ENCODE results near the gene PRKAG2.

PRKAG2 gene

DNA sequence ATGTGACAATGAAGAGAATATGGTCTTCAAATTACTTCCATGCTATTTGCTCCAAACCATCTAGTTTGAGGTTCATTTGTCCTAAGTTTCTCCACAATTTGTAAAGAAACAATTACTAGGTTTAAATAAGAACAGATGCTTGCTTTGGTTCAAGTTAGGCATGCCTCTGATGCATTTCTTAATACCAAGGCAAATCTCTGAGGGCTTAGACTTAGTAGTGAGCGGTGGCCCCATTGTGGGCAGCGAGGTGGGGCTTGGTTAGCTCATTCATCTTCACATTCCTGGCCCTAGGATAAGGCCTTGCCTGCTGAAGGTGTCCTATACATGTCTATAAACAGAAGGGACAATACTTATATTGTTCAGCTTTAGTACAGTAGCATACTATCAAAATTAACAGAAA lies 304.8 kb downstream of the PRKAG2 start:
- no peak overlapping the region for H3K9ac ChIP-seq (ENCODE audit: low read depth, low read length, poor library complexity, severe bottlenecking)
- H3K79me2 ChIP-seq (ENCODE audit: insufficient read depth, low read length), result no peaks in the 10 kb centered on the region
- H3K27me3 ChIP-seq (ENCODE audit: insufficient read depth, low read length, poor library complexity, severe bottlenecking), result no peaks in the 10 kb centered on the region
- H3F3A ChIP-seq (ENCODE audit: low read depth), result no peaks in the 10 kb centered on the region
- H4K20me1 ChIP-seq (ENCODE audit: insufficient read depth, low read length, poor library complexity, severe bottlenecking), result no peaks in the 10 kb centered on the region
- no peak overlapping the region for H2AFZ ChIP-seq (ENCODE audit: low read length)
- H3K9me2 ChIP-seq (replicated peaks; ENCODE audit: low read depth, low read length), result no peaks in the 10 kb centered on the region
- peaks cover 4% of the 10 kb centered on the region; the same call in 1 of the 2 replicates for H3K36me3 ChIP-seq (ENCODE audit: insufficient read depth, low read length)
- TF ChIP-seq CTCF (conservative IDR thresholded peaks at IDR 0.05; ENCODE audit: low read length) (no peak), EZH2phosphoT487 (IDR thresholded peaks at IDR 0.05; ENCODE audit: borderline replicate concordance) (no peak)
- no peaks in the 10 kb centered on the region for H3K9me3 ChIP-seq (ENCODE audit: insufficient read depth, low read depth, low read length)
- no peak overlapping the region for H3K4me2 ChIP-seq (ENCODE audit: low read depth, low read length, poor library complexity, severe bottlenecking)
- no peak overlapping the region for H3K4me3 ChIP-seq (ENCODE audit: low read length, poor library complexity, severe bottlenecking)
- H3K4me1 ChIP-seq (ENCODE audit: insufficient read depth, low read length, poor library complexity, severe bottlenecking), result no peaks in the 10 kb centered on the region

DNA sequence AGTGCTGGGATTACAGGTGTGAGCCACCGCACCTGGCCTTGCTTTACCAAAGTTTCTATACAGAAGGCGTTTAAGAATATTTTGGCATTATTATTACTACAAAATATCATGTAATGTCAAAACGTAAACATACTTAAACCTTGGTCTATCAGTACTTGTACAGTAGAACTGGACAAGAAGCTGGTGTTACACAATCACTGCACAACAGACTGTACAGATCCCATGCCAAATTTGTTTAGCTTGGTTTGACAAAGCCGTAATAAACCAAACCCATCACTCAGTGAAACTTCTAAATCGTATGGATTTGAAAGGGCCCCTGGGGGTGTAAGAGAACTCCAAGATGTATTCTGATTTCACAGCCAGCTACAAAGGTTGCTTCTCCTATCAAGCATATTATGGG lies 305.4 kb downstream of the PRKAG2 start:
- Histone ChIP-seq H3K9me2 (replicated peaks; ENCODE audit: low read depth, low read length) (no peaks in the 10 kb centered on the region), H3K9ac (ENCODE audit: low read depth, low read length, poor library complexity, severe bottlenecking) (no peak overlapping the region), H3K4me3 (ENCODE audit: low read length, poor library complexity, severe bottlenecking) (no peak overlapping the region), H3K4me1 (ENCODE audit: insufficient read depth, low read length, poor library complexity, severe bottlenecking) (no peaks in the 10 kb centered on the region), H3F3A (ENCODE audit: low read depth) (no peaks in the 10 kb centered on the region), H3K9me3 (ENCODE audit: insufficient read depth, low read depth, low read length) (no peaks in the 10 kb centered on the region), H3K4me2 (ENCODE audit: low read depth, low read length, poor library complexity, severe bottlenecking) (no peak overlapping the region), H3K79me2 (ENCODE audit: insufficient read depth, low read length) (no peaks in the 10 kb centered on the region), H3K27me3 (ENCODE audit: insufficient read depth, low read length, poor library complexity, severe bottlenecking) (no peaks in the 10 kb centered on the region), H4K20me1 (ENCODE audit: insufficient read depth, low read length, poor library complexity, severe bottlenecking) (no peaks in the 10 kb centered on the region), H3K36me3 (ENCODE audit: insufficient read depth, low read length) (peaks cover 4% of the 10 kb centered on the region; the same call in 1 of the 2 replicates), H2AFZ (ENCODE audit: low read length) (no peak overlapping the region)
- no peak for TF ChIP-seq EZH2phosphoT487 (IDR thresholded peaks at IDR 0.05; ENCODE audit: borderline replicate concordance)
- no peak for TF ChIP-seq CTCF (conservative IDR thresholded peaks at IDR 0.05; ENCODE audit: low read length)

GRCh38 chr7:151570366-151570915 lies 306.5 kb downstream of the PRKAG2 start:
- no peak overlapping the region for H3K4me2 ChIP-seq (ENCODE audit: low read depth, low read length, poor library complexity, severe bottlenecking)
- no peaks in the 10 kb centered on the region for H3K27me3 ChIP-seq (ENCODE audit: insufficient read depth, low read length, poor library complexity, severe bottlenecking)
- no peak overlapping the region for H3K9ac ChIP-seq (ENCODE audit: low read depth, low read length, poor library complexity, severe bottlenecking)
- no peak for TF ChIP-seq EZH2phosphoT487 (IDR thresholded peaks at IDR 0.05; ENCODE audit: borderline replicate concordance)
- TF ChIP-seq CTCF (conservative IDR thresholded peaks at IDR 0.05; ENCODE audit: low read length), result peak; percentile 67
- H3K9me3 ChIP-seq (ENCODE audit: insufficient read depth, low read depth, low read length), result no peaks in the 10 kb centered on the region
- H3K79me2 ChIP-seq (ENCODE audit: insufficient read depth, low read length), result no peaks in the 10 kb centered on the region
- H3K9me2 ChIP-seq (replicated peaks; ENCODE audit: low read depth, low read length), result no peaks in the 10 kb centered on the region
- H4K20me1 ChIP-seq (ENCODE audit: insufficient read depth, low read length, poor library complexity, severe bottlenecking), result no peaks in the 10 kb centered on the region
- H3K4me3 ChIP-seq (ENCODE audit: low read length, poor library complexity, severe bottlenecking), result no peak overlapping the region
- peaks cover 4% of the 10 kb centered on the region; the same call in 1 of the 2 replicates for H3K36me3 ChIP-seq (ENCODE audit: insufficient read depth, low read length)
- no peak overlapping the region for H2AFZ ChIP-seq (ENCODE audit: low read length)
- H3K4me1 ChIP-seq (ENCODE audit: insufficient read depth, low read length, poor library complexity, severe bottlenecking), result no peaks in the 10 kb centered on the region
- H3F3A ChIP-seq (ENCODE audit: low read depth), result no peaks in the 10 kb centered on the region
